GM23338 (cell line): ENCODE measurements around the gene CACNB2. TPM values are rescaled to one million over a fixed set of nuclear protein-coding genes. Genes with fewer than 3 reads are reported as not detected.

Source experiments
- ATAC-seq: fragments of 200-7000 bp; cut with Tn5 transposase; 3 replicates; pipeline ENCODE4 v1.9.1; 2020
- DNase-seq: peaks from one replicate; pipeline ENCODE4 v3.0.0-alpha.2; 2015; ENCODE audit warnings: low spot score
- H2AFZ ChIP-seq: fragments of 200-600 bp; sonication (generic); 2 replicates; pipeline ENCODE4 v1.8.0; 2016; ENCODE audit warnings: antibody characterized with exemption, mild to moderate bottlenecking, moderate library complexity
- H3F3A ChIP-seq: fragments of 200-600 bp; sonication (generic); replicated peaks from 2 replicates; pipeline ENCODE4 v1.8.0; 2017; ENCODE audit warnings: antibody characterized with exemption, mixed run types, low read depth
- H3K27ac ChIP-seq: fragments of 200-600 bp; sonication (generic); 2 replicates; pipeline ENCODE4 v1.6.1; 2016; ENCODE audit warnings: low read depth
- H3K27me3 ChIP-seq: fragments of 200-600 bp; sonication (generic); 2 replicates; pipeline ENCODE4 v1.8.0; 2016; ENCODE audit warnings: mild to moderate bottlenecking, mixed run types, moderate library complexity; ENCODE audit not compliant: insufficient read depth
- H3K36me3 ChIP-seq: fragments of 200-600 bp; sonication (generic); 2 replicates; pipeline ENCODE4 v1.8.0; 2016; ENCODE audit warnings: mild to moderate bottlenecking; ENCODE audit not compliant: insufficient read depth
- H3K4me1 ChIP-seq: fragments of 200-600 bp; sonication (generic); 2 replicates; pipeline ENCODE4 v1.8.0; 2016; ENCODE audit warnings: mild to moderate bottlenecking, moderate library complexity; ENCODE audit not compliant: insufficient read depth
- H3K4me2 ChIP-seq: fragments of 200-600 bp; sonication (generic); 2 replicates; pipeline ENCODE4 v1.7.1; 2017; ENCODE audit warnings: mixed run types
- H3K4me3 ChIP-seq: fragments of 200-600 bp; sonication (generic); 2 replicates; pipeline ENCODE4 v1.6.1; 2016; ENCODE audit warnings: mixed run types
- H3K79me2 ChIP-seq: fragments of 200-600 bp; sonication (generic); replicated peaks from 2 replicates; pipeline ENCODE4 v1.8.0; 2017; ENCODE audit warnings: mild to moderate bottlenecking; ENCODE audit not compliant: insufficient read depth
- H3K9me2 ChIP-seq: fragments of 200-600 bp; sonication (generic); 2 replicates; pipeline ENCODE4 v1.8.0; 2017; ENCODE audit not compliant: insufficient read depth
- H4K20me1 ChIP-seq: fragments of 200-600 bp; sonication (generic); replicated peaks from 2 replicates; pipeline ENCODE4 v1.8.0; 2017; ENCODE audit warnings: mild to moderate bottlenecking; ENCODE audit not compliant: insufficient read depth
- H3K27ac Mint-ChIP-seq: 2 replicates; pipeline ENCODE4 v1.8.0; 2020; ENCODE audit warnings: inconsistent platforms, mild to moderate bottlenecking, moderate library complexity, mixed read lengths
- H3K27me3 Mint-ChIP-seq: 3 replicates; pipeline ENCODE4 v1.8.0; 2022; ENCODE audit warnings: low read depth, mild to moderate bottlenecking, moderate library complexity, mixed read lengths, inconsistent platforms; ENCODE audit not compliant: insufficient read depth, poor library complexity
- H3K36me3 Mint-ChIP-seq: 3 replicates; pipeline ENCODE4 v1.8.0; 2021; ENCODE audit warnings: low read depth, mild to moderate bottlenecking, inconsistent platforms, moderate library complexity, mixed read lengths
- H3K4me1 Mint-ChIP-seq: 3 replicates; pipeline ENCODE4 v1.8.0; 2020; ENCODE audit warnings: mild to moderate bottlenecking, inconsistent platforms, mixed read lengths
- H3K4me3 Mint-ChIP-seq: 3 replicates; pipeline ENCODE4 v1.8.0; 2021; ENCODE audit warnings: moderate library complexity, mild to moderate bottlenecking, inconsistent platforms, mixed read lengths
- H3K9me3 Mint-ChIP-seq: 3 replicates; pipeline ENCODE4 v1.8.0; 2020; ENCODE audit warnings: moderate library complexity, mild to moderate bottlenecking, inconsistent platforms, mixed read lengths
- CREB1 ChIP-seq: fragments of 250-450 bp; sonication (Bioruptor Pico); IDR thresholded peaks from 2 replicates; pipeline ENCODE4 v1.5.0; 2020; ENCODE audit warnings: low read depth, mild to moderate bottlenecking, moderate library complexity
- CTCF ChIP-seq, 2 experiments: fragments of 200-600 bp in 1 of 2; sonication (generic) in 1 of 2; conservative IDR thresholded peaks; 2 replicates each; pipeline versions ENCODE4 v1.5.1 to v1.6.1; 2016 to 2017; ENCODE audit warnings: antibody characterized with exemption in 2 of 2, low read depth in 2 of 2, mild to moderate bottlenecking in 2 of 2, moderate library complexity in 1 of 2
- ETS1 ChIP-seq: IDR thresholded peaks from 2 replicates; pipeline ENCODE4 v1.6.1; 2016; ENCODE audit warnings: antibody characterized with exemption
- EZH2 ChIP-seq: fragments of 200-600 bp; sonication (generic); IDR thresholded peaks from one replicate; pipeline ENCODE4 v1.8.0; 2017; ENCODE audit warnings: antibody characterized with exemption, mild to moderate bottlenecking, low read depth; ENCODE audit not compliant: unreplicated experiment
- EZH2phosphoT487 ChIP-seq: fragments of 200-600 bp; sonication (generic); IDR thresholded peaks from one replicate; pipeline ENCODE4 v1.8.1; 2018; ENCODE audit warnings: antibody characterized with exemption; ENCODE audit not compliant: unreplicated experiment
- JUNB ChIP-seq: IDR thresholded peaks from one replicate; pipeline ENCODE4 v1.6.1; 2016; ENCODE audit warnings: antibody characterized with exemption; ENCODE audit not compliant: unreplicated experiment
- NANOG ChIP-seq: IDR thresholded peaks from 2 replicates; pipeline ENCODE4 v1.6.1; 2016; ENCODE audit warnings: antibody characterized with exemption, borderline replicate concordance
- POLR2AphosphoS5 ChIP-seq: IDR thresholded peaks from 2 replicates; pipeline ENCODE4 v1.6.1; 2016; ENCODE audit warnings: antibody characterized with exemption, low read depth
- REST ChIP-seq: IDR thresholded peaks from one replicate; pipeline ENCODE4 v1.6.1; 2018; ENCODE audit warnings: antibody characterized with exemption; ENCODE audit not compliant: unreplicated experiment
- STAT1 ChIP-seq: IDR thresholded peaks from one replicate; pipeline ENCODE4 v1.6.1; 2016; ENCODE audit warnings: antibody characterized with exemption; ENCODE audit not compliant: unreplicated experiment
- ZNF114 ChIP-seq: fragments of 250-450 bp; sonication (Bioruptor Pico); IDR thresholded peaks from 2 replicates; pipeline ENCODE4 v1.5.0; 2020; ENCODE audit warnings: mild to moderate bottlenecking, moderate library complexity
- ZNF331 ChIP-seq: fragments of 250-450 bp; sonication (Bioruptor Pico); IDR thresholded peaks from 2 replicates; pipeline ENCODE4 v1.5.0; 2020; ENCODE audit warnings: low read depth, mild to moderate bottlenecking, moderate library complexity
- polyA plus RNA-seq: library from polyadenylated mRNA; unstranded; fragments of >200 nt; fragmentation: Nextera tagmentation; extraction: Ambion mirVana; gene quantifications from 2 replicates; pipeline ENCODE4 v1.2.1, GENCODE V29; 2016
- total RNA-seq: library from RNA; depleted of rRNA; stranded (reverse); fragments of >200 nt; shearing (Covaris generic); gene quantifications from 2 replicates; pipeline ENCODE4 v1.2.3, GENCODE V29; 2014
- TF ChIP-seq, protein P1 (sequence below): fragments of 250-450 bp; sonication (Bioruptor Pico); IDR thresholded peaks from 2 replicates; pipeline ENCODE4 v1.5.0; 2020; ENCODE audit warnings: mild to moderate bottlenecking, moderate library complexity

CACNB2 gene
- total and polyA plus RNA-seq, 2 experiments from 2014 or later: 5.0 to 5.9 TPM

DNA sequence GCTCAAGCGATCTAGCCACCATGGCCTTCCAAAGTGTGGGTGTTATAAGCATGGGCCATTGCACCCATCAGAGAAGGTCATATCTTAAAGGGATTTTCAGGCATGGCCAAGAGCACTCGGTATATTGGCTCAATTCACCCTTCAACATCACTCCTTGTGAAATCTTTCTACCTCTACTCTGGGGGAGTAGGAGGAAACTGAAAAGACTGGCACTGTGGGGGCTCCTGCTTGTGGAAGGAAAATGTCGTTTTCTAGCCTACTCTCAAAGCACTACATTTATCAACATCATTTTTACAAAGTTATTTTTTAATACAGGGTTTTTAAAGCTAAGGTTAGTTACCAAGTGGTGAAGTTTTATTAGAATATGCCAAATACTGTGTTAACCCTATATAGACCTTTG, 42.0 kb upstream of the CACNB2 start:
- Mint-ChIP-seq H3K27me3 (peaks cover 3% of the 10 kb centered on the region), H3K4me3 (no peak overlapping the region), H3K4me1 (peaks cover 33% of the 10 kb centered on the region), H3K36me3 (peaks cover 5% of the 10 kb centered on the region; the same call in 1 of the 3 replicates), H3K27ac (no peak overlapping the region), H3K9me3 (no peaks in the 10 kb centered on the region; the same call in 2 of the 3 replicates)
- Histone ChIP-seq H3K4me3 (no peak overlapping the region), H4K20me1 (no peaks in the 10 kb centered on the region), H3K79me2 (no peaks in the 10 kb centered on the region), H3K4me1 (peaks cover 16% of the 10 kb centered on the region), H3K27ac (no peak overlapping the region), H3K9me2 (no peaks in the 10 kb centered on the region; the same call in 1 of the 2 replicates), H3K27me3 (no peaks in the 10 kb centered on the region), H3F3A (no peaks in the 10 kb centered on the region), H2AFZ (no peak overlapping the region), H3K4me2 (no peak overlapping the region), H3K36me3 (no peaks in the 10 kb centered on the region)
- ATAC-seq (no peak), DNase-seq (no peak)
- no peak for TF ChIP-seq POLR2AphosphoS5
- no peak for TF ChIP-seq CREB1 (CRISPR knock-in tag)
- TF ChIP-seq EZH2phosphoT487: no peak
- no peak for TF ChIP-seq ZNF114 (CRISPR knock-in tag)
- TF ChIP-seq STAT1: no peak
- TF ChIP-seq CTCF (conservative IDR thresholded peaks at IDR 0.05; ENCODE audit: low read depth in 2 of 2): no peak
- TF ChIP-seq, protein P1, sequence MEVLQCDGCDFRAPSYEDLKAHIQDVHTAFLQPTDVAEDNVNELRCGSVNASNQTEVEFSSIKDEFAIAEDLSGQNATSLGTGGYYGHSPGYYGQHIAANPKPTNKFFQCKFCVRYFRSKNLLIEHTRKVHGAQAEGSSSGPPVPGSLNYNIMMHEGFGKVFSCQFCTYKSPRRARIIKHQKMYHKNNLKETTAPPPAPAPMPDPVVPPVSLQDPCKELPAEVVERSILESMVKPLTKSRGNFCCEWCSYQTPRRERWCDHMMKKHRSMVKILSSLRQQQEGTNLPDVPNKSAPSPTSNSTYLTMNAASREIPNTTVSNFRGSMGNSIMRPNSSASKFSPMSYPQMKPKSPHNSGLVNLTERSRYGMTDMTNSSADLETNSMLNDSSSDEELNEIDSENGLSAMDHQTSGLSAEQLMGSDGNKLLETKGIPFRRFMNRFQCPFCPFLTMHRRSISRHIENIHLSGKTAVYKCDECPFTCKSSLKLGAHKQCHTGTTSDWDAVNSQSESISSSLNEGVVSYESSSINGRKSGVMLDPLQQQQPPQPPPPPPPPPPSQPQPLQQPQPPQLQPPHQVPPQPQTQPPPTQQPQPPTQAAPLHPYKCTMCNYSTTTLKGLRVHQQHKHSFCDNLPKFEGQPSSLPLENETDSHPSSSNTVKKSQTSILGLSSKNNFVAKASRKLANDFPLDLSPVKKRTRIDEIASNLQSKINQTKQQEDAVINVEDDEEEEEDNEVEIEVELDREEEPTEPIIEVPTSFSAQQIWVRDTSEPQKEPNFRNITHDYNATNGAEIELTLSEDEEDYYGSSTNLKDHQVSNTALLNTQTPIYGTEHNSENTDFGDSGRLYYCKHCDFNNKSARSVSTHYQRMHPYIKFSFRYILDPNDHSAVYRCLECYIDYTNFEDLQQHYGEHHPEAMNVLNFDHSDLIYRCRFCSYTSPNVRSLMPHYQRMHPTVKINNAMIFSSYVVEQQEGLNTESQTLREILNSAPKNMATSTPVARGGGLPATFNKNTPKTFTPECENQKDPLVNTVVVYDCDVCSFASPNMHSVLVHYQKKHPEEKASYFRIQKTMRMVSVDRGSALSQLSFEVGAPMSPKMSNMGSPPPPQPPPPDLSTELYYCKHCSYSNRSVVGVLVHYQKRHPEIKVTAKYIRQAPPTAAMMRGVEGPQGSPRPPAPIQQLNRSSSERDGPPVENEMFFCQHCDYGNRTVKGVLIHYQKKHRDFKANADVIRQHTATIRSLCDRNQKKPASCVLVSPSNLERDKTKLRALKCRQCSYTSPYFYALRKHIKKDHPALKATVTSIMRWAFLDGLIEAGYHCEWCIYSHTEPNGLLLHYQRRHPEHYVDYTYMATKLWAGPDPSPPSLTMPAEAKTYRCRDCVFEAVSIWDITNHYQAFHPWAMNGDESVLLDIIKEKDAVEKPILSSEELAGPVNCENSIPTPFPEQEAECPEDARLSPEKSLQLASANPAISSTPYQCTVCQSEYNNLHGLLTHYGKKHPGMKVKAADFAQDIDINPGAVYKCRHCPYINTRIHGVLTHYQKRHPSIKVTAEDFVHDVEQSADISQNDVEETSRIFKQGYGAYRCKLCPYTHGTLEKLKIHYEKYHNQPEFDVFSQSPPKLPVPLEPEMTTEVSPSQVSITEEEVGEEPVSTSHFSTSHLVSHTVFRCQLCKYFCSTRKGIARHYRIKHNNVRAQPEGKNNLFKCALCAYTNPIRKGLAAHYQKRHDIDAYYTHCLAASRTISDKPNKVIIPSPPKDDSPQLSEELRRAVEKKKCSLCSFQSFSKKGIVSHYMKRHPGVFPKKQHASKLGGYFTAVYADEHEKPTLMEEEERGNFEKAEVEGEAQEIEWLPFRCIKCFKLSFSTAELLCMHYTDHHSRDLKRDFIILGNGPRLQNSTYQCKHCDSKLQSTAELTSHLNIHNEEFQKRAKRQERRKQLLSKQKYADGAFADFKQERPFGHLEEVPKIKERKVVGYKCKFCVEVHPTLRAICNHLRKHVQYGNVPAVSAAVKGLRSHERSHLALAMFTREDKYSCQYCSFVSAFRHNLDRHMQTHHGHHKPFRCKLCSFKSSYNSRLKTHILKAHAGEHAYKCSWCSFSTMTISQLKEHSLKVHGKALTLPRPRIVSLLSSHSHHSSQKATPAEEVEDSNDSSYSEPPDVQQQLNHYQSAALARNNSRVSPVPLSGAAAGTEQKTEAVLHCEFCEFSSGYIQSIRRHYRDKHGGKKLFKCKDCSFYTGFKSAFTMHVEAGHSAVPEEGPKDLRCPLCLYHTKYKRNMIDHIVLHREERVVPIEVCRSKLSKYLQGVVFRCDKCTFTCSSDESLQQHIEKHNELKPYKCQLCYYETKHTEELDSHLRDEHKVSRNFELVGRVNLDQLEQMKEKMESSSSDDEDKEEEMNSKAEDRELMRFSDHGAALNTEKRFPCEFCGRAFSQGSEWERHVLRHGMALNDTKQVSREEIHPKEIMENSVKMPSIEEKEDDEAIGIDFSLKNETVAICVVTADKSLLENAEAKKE (CRISPR knock-in tag): no peak
- no peak for TF ChIP-seq NANOG
- TF ChIP-seq EZH2: no peak
- no peak for TF ChIP-seq JUNB
- TF ChIP-seq ZNF331 (CRISPR knock-in tag): no peak
- TF ChIP-seq REST: no peak
- no peak for TF ChIP-seq ETS1
